Activated CD8-positive, alpha-beta memory T cell treated with anti-CD3 and anti-CD28 coated beads, Interleukin-2, amount 50 U/mL, for 1 hour (primary cell): ENCODE data around the gene FIBCD1.
"Not testable (repeated sequence)": the region's sequence is repeated elsewhere in the genome, so short reads cannot be mapped to it uniquely, and the experiment has no call there.

ENCODE experiments used
- DNase-seq: peaks from one replicate; pipeline ENCODE4 v3.0.0-alpha.2; 2020; ENCODE audit errors: extremely low read depth

Gene FIBCD1

GRCh38 chr9:130954925-130955324, 15.9 kb upstream of the FIBCD1 start:
- not testable (repeated sequence) for DNase-seq

- no peak for DNase-seq
These were observed 15.3 kb upstream of the FIBCD1 start for GRCh38 chr9:130954317-130954716.

- no peak for DNase-seq
These were observed 13.2 kb upstream of the FIBCD1 start for GRCh38 chr9:130952065-130952762.

- DNase-seq: no peak
These were observed 10.9 kb upstream of the FIBCD1 start for GRCh38 chr9:130950039-130950311.

- no peak for DNase-seq
These were observed 10.4 kb upstream of the FIBCD1 start for GRCh38 chr9:130949188-130950038.

GRCh38 chr9:130948266-130948665, 9.2 kb upstream of the FIBCD1 start:
- DNase-seq: no peak

- DNase-seq: no peak
These were observed 8.6 kb upstream of the FIBCD1 start for GRCh38 chr9:130947618-130948140.

GRCh38 chr9:130946766-130947617, 7.9 kb upstream of the FIBCD1 start:
- DNase-seq: no peak

GRCh38 chr9:130945173-130945572, 6.1 kb upstream of the FIBCD1 start:
- DNase-seq: no peak

GRCh38 chr9:130944510-130945058, 5.5 kb upstream of the FIBCD1 start:
- DNase-seq: no peak

GRCh38 chr9:130943777-130944176, 4.7 kb upstream of the FIBCD1 start:
- no peak for DNase-seq

- no peak for DNase-seq
These were observed 4.2 kb upstream of the FIBCD1 start for GRCh38 chr9:130943221-130943620.

GRCh38 chr9:130942679-130943078, 3.6 kb upstream of the FIBCD1 start:
- DNase-seq: no peak

- DNase-seq: no peak
These were observed 3.0 kb upstream of the FIBCD1 start for GRCh38 chr9:130942084-130942483.

- DNase-seq: peak; percentile 20
These were observed 1.9 kb upstream of the FIBCD1 start for GRCh38 chr9:130940693-130941576.

- no peak for DNase-seq
These were observed 1.0 kb upstream of the FIBCD1 start for GRCh38 chr9:130940027-130940549.

GRCh38 chr9:130939405-130940026, 469 bp upstream of the FIBCD1 start:
- no peak for DNase-seq

GRCh38 chr9:130938184-130938651, 829 bp downstream of the FIBCD1 start:
- no peak for DNase-seq

- no peak for DNase-seq
These were observed 1.6 kb downstream of the FIBCD1 start for GRCh38 chr9:130937146-130938076.
